ENCODE results near the gene SORBS2. TPM values are rescaled to one million over a fixed set of nuclear protein-coding genes. Genes with fewer than 3 reads are reported as not detected.

SORBS2 gene
- total RNA-seq, 1 donor from 2014 or later, result 1,779 TPM

GRCh38 chr4:185748901-185749390 is 63.0 kb downstream of the SORBS2 start:
- no peak for DNase-seq (ENCODE audit: low spot score)
- intact Hi-C loops (cut with DNase I), result no loop called here

DNA sequence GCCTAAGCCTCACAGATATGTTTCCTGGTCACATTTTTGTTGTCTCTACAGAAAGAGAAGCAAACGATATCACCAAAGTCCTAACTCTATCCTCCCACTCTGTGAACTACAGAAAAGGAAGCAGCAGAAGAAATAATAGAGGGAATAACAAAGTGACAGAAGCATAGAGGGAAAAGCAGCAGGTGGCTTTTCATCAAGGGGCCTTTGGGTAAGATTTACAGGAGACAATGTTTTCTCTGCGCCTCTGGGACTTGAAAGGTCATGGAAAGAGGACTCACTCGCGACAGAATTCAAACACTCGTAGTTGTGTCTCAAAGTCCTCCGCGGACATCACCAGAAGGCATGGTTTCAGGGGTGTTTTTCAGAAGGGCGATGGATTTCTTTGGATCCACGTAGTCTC is 66.1 kb downstream of the SORBS2 start:
- DNase-seq (ENCODE audit: low spot score), result no peak
- intact Hi-C loops (cut with DNase I), result no loop called here

DNA sequence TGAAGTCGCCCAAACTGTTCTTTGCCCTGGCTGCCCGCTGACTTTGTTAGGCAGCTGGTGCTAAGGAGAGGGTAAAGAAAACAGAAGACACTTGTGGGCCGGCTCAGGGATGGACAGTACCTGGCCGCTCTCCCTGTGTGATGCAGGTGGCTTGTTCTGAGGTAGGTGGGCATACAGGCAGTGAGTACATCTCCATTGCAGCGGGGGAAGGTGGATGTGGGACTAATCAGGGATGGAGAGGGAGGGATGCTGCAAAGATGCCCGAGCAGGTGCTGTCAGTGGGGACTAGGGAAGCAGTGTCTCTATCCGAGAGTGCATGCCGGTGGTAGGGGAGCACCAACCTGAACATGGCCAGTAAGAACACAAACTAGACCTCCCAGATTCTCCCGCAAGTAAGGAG is 67.0 kb downstream of the SORBS2 start:
- intact Hi-C loops (cut with DNase I), result no loop called here
- no peak for DNase-seq (ENCODE audit: low spot score)

DNA sequence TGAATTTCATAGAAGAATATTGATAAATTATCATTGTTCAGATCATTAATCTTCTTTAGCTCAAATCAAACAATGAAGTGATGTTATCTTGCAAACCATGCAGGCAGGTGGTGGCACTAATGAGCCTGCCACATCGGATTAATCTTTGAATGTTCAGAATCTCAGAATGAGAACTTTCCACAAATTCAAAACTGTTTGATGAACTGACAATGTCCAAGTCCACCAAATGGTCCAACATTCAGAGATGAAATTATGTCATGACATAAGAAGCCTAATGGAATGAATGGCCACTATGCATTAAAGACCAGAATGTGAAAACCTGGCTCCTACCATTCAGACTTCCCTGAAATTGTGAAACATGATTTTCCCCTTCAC is 67.5 kb downstream of the SORBS2 start:
- intact Hi-C loops (cut with DNase I), result no loop called here

GRCh38 chr4:185743722-185744487 is 68.1 kb downstream of the SORBS2 start:
- no peak for DNase-seq (ENCODE audit: low spot score)
- intact Hi-C loops (cut with DNase I), result no loop called here

More for the DNA sequence above, 67.5 kb downstream of the SORBS2 start:
- no peak for DNase-seq (ENCODE audit: low spot score)

GRCh38 chr4:185742766-185743165 is 69.2 kb downstream of the SORBS2 start:
- intact Hi-C loops (cut with DNase I), result no loop called here
- DNase-seq (ENCODE audit: low spot score), result no peak

GRCh38 chr4:185741795-185742194 is 70.2 kb downstream of the SORBS2 start:
- intact Hi-C loops (cut with DNase I), result no loop called here
- DNase-seq (ENCODE audit: low spot score), result no peak

GRCh38 chr4:185740471-185740873 is 71.5 kb downstream of the SORBS2 start:
- intact Hi-C loops (cut with DNase I), result no loop called here
- no peak for DNase-seq (ENCODE audit: low spot score)

DNA sequence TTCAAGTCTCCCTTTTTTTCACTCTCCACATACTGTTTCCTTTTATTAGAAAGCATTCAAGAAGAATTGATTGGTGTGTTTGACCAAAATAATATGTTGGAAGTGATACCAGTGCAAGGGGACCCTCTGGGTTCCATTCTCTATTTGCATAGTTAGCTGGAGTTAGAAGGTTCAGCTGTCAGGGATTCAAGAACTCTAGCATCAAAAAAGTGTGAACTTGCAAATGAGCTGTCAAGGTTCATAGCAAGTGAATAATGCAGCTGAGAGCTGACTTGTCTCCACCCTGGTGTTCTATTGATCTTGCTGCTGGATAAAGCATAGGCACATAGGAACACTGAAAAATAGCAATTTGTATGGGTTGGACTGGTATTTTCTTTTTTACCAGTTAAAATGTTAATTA is 73.2 kb downstream of the SORBS2 start:
- intact Hi-C loops (cut with DNase I), result no loop called here
- DNase-seq (ENCODE audit: low spot score), result no peak

DNA sequence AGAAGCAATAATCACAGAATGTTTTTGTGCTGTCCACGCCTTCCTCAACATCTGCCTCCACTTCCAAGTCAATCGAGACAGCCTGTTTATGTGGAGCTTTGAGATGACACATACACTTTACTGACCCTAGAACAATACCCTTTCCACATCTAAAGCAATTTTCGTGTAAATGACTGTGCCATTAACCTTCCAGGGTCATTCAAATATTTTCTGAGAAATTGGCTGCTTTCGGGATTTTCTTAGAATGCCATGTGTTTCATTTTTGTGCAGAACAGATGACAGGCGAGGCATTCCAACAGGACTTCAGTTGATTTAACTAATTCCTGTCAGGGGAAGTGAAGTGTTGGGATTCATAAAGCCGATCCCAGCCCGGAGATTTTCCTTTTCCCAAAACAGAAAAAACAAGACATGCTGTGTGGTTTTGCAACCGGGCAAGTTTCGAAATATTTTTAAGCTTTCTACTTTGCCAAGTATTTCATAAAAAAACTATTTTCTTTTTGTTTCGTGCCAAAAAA is 73.9 kb downstream of the SORBS2 start:
- DNase-seq (ENCODE audit: low spot score), result no peak
- intact Hi-C loops (cut with DNase I), result no loop called here

DNA sequence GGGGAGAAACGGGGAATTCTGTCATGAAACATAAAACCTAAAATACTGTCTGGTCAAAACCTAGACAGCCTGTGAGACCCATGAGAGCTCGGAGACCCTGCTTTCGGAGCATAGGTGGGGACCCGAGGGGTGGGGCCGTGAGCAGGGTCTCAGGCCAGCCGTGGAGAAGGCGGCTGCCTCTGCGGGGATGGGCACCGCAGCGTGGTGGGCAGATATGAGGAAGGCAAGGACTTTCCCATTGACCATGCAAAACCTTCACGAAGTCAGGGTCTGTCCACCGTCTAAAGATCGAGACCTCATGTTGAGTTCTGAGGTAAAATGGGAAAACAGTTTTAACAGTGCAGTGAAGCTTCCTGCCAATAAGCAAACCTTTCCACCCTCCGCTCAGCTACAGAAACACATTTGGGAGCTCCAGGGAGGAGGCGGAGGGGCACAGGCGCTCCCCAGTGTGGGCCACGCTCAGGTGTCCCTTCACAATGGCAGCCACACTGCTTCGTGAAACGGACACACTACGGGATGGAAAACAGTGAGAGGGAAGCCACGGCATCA is 74.4 kb downstream of the SORBS2 start:
- DNase-seq (ENCODE audit: low spot score), result no peak
- intact Hi-C loops (cut with DNase I), result no loop called here

- intact Hi-C loops (cut with DNase I), result no loop called here
- no peak for DNase-seq (ENCODE audit: low spot score)
Measured at GRCh38 chr4:185736882-185737281, 75.1 kb downstream of the SORBS2 start.

GRCh38 chr4:185735866-185736400 is 76.1 kb downstream of the SORBS2 start:
- intact Hi-C loops (cut with DNase I), result no loop called here
- DNase-seq (ENCODE audit: low spot score), result no peak

- DNase-seq (ENCODE audit: low spot score), result no peak
- intact Hi-C loops (cut with DNase I), result no loop called here
Measured at GRCh38 chr4:185734930-185735329, 77.1 kb downstream of the SORBS2 start.

- intact Hi-C loops (cut with DNase I), result no loop called here
Measured at GRCh38 chr4:185734214-185734613, 77.8 kb downstream of the SORBS2 start.

GRCh38 chr4:185730849-185731608 is 81.0 kb downstream of the SORBS2 start:
- no peak for DNase-seq (ENCODE audit: low spot score)
- intact Hi-C loops (cut with DNase I), result no loop called here

More at GRCh38 chr4:185734214-185734613, 77.8 kb downstream of the SORBS2 start:
- no peak for DNase-seq (ENCODE audit: low spot score)

DNA sequence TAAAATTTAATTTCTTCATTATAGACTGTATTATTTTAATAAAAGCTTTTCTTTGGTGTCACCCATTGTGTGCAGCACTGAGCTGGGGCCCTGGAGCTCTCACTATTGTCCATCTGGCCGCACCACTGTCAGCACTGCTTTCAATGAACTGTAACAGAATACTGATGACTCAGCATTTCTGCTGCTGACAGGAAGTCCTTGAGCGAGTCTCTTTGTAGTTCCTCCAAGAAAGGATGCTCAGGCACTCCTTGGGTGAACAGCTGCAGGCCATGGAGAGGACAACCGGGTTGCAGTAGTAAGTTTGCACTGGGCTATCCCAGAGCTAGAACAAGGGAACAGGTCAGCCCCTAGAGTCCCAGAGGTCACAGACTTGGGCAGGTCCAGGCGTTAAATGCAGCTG is 81.6 kb downstream of the SORBS2 start:
- DNase-seq (ENCODE audit: low spot score), result no peak
- intact Hi-C loops (cut with DNase I), result no loop called here

- DNase-seq (ENCODE audit: low spot score), result no peak
- intact Hi-C loops (cut with DNase I), result no loop called here
Measured at GRCh38 chr4:185729391-185729804, 82.6 kb downstream of the SORBS2 start.

GRCh38 chr4:185728893-185729292 is 83.1 kb downstream of the SORBS2 start:
- no peak for DNase-seq (ENCODE audit: low spot score)
- intact Hi-C loops (cut with DNase I), result no loop called here

DNA sequence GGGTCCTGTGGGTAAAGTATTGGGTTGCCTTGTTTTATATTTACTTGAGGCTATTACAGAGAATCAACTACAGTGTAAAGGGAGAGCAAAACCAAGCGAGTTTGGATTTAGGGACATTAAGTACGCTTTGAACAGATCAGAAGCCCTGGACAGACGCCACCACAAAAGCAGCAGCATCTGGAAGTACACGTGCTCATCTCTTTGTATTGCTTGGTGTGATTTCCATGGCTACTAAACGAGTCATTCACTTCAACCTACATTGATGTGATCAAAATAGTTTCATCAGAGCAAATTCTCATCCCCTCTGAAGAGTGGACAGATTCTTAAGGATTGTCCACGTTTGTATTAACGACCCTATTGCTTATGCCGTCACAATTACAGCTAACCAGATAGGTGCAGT is 85.1 kb downstream of the SORBS2 start:
- intact Hi-C loops (cut with DNase I), result no loop called here
- DNase-seq (ENCODE audit: low spot score), result no peak
